GM21526 (cell line): ENCODE results near the gene NMNAT2.

Source experiments
- ATAC-seq: cut with Tn5 transposase; IDR thresholded peaks from one replicate; pipeline ENCODE4 v1.9.1; 2021; ENCODE audit warnings: moderate library complexity; ENCODE audit not compliant: unreplicated experiment, low FRiP score

NMNAT2 gene

DNA sequence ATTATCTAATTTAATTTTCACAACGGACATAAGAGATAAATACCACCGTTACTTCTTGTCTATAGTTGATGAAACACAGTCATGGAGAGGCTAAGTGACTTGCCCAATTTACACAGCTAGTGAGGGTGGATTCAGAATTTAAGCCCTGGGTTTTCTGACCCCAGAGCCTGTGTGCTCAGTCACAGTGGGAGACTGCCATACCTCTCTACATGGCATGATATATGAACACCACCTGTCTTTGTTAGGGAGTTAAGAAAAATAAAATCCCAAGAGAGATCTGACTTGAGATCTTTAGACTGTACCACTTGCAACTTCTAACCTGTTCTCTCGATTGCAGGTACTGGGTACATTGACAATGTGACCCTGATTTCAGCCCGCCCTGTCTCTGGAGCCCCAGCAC, 191.8 kb downstream of the NMNAT2 start:
- ATAC-seq, result no peak

DNA sequence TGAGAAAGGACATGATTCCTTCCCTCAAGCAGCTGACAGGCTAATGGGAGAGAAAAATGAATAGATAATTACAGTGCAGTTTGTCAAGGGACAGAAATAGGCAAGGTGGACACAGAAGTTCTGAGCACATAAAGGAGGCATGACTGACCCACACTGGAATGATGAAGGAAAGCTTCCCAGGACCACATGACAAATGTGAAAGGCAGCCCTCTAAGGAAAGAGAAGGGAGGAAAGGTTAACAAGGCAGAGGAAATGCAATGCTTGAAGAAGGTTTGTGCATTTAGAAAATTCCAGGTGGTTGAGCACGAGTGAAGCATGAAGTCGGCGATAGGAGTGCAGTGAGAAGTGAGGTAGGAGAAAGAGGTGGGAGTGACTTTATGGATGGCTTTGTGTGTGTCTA, 194.7 kb downstream of the NMNAT2 start:
- ATAC-seq, result no peak

DNA sequence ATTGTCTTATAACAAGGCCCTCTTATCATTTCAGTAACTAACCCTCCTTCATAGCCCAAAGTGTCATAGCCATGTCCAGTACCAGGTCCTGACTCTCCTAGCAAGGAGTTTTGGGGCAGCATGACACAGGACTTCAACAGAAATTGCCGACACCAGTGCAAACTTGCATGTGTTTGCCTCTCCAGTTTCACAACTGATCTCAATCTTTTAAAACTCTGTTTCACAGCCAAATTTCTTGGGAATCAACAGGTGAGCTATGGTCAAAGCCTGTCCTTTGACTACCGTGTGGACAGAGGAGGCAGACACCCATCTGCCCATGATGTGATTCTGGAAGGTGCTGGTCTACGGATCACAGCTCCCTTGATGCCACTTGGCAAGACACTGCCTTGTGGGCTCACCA, 195.3 kb downstream of the NMNAT2 start:
- ATAC-seq, result no peak

DNA sequence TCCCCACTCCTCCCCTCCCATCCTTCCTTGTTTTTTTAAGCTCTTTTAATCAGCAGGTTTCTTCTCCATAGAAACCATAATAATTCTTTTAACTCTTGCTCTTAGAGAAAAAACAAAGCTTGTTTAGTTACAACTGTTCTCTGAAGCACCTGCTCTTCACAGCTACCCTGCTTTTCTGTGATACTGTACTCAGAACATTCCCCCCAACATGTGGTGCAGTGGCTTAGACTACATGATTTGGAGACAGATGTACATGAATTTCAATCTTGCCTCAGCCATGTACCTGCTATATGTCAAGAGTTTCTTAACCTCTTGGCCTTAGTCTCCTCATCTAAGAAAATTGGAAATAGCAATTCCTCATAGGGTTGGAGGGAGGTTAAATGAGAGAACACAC, 198.6 kb downstream of the NMNAT2 start:
- no peak for ATAC-seq

DNA sequence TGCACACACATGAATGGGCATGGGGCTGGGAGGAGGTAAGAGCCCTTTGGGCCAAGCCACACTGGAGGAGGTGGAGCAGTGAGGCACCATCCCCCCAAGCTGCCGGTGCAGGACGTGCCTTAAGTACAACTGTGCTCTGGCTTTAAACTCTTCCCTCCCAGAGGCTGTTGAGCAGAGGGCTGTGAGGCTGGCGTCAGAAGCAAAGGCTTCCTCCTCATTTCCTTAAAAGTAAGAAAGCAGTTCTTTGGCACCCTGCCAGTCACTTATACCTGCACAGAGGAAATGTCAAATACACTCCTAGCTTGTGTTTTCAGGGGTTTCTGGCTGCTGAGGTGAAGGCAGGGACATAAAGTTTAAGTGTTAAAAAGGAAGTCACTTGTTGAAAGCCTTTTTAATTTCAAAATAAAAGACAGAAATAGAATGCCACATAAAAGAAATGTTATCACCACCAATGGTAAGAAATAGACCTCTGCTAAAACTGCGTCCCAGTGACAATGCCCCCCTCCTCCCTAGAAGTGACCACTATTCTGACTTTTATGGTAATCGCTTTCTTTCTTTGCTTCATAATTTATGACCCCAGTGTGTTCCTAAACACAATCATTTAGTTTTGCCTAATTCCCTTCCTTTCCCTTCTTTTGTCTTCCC, 199.1 kb downstream of the NMNAT2 start:
- no peak for ATAC-seq

DNA sequence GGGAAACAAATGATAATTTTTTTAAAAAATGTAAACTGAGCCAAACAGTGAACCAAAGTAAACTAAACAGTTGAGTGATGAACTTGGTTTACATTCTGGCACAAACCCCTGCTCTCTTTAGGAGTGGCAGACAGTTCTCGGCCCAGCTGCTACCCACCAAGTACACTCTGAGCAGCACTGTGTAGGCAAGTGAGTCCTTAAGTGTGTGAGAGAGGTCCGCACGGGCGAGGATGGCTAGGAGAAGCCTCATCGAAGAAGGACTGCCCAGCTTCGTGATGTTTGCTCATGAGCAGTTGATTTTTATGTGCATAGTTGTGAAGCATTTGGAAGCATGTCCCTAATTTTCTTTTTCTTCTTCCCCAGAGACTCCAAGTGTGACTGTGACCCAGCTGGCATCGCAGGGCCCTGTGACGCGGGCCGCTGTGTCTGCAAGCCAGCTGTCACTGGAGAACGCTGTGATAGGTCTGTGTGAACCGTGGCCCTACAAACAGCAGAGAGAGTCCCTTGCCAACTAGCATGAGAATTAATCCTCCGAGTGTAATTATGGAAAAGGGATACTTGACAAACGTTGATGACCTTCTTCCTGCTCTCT, 200.1 kb downstream of the NMNAT2 start:
- ATAC-seq, result no peak

DNA sequence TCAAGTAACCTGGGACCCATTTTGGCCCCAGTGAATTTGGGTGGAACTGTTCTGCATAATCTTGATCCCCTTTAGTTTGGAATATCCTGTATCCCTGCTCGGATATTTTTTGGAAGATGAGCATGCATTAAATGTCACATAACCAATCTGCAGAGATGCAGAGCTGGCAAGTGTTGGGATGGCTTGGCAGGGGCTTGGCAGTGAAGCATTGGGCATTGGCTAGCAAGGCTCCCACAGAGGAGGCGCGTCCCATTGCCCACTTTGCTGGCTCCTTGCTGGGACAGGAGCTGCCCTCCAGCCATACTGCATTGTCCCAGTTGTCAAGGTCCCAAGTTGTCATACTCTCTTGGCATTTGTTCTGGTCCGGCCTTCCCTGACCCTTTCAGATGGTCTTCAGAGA, 202.2 kb downstream of the NMNAT2 start:
- ATAC-seq, result no peak

DNA sequence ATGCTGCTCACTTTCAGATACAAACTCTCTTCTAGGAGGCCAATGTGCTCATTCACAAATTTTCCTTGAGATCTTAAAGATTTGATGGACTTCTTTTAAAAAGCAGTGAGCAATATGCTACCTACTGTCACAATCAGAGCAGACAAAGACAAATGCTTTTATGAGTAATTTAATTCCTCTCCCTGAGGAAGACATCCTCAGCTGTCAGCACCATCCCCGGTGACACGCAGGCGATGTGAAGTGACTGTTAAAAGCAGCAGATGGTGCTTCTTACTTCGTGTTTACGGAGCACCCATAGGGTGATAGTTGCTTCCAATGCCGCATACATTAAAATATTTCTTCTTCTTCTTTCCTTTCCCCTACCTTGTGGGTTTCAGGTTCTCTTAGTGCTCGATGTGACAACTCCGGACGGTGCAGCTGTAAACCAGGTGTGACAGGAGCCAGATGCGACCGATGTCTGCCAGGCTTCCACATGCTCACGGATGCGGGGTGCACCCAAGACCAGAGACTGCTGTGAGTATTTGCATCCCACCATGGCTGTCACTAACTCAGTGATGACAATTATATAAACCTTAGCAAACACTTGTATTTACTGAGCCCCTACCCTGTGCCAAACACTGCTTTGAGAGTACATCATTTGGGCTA, 203.0 kb downstream of the NMNAT2 start:
- ATAC-seq, result no peak

DNA sequence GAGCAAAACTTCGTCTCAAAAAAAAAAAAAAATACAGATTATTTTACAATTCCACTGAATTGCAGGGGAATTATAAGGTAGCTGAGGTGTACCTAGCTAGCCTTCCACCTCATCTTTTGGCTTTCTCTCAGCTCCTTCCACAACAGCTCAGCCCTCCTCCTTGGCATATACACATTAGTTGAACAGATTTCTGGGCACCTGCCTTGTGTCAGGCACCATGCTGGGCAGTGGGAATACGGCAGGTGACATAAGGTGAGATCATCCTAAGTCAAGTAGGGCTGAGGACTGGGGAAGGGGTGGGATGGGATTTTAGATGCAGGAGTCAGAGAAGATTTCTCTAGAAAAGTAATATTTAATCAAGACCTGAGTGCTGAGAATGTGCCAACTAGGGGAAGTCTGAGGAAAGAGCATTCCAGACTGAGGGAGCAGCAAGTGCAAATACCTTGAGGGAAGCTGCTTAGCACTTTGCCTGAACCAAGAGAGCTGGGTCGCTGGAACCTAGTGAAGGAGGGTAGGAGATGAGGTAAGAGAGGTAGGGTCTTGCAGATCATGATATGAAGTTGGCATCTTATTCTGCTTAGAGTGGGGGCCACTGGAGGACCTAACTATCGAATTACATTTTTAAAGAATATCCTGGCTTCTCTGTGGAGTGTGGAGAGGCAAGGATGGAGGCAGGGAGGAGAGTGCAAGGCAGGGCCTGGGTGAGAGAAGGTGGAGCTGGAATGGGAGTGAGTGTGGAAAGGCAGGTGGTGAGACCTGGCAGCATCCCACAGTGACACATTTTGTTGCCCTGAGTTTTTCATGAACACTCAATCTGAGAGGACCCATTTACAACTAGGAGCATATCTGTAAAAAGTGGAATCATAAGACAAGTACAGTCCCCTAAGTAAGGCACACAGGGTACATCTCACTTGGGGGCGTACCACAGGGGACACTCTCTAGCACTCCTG, 203.9 kb downstream of the NMNAT2 start:
- no peak for ATAC-seq

DNA sequence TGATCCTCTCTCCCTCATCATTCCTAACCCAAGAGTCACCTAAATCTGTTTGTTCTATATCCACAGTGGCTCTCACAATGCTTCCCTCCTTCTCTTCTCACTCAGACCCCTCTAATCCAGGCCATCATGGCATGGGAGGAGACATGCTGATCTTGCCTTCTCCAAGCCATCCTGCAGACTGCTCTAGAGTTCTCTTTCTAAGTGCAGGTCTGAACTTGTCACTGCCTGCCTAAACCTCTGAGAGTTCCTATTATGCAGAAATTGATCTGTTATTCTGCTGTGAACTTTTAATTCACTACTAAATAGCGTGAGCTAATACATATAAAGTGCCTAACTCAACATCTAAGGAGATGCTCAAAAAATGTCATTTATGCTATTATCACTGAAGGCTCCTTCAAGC, 205.3 kb downstream of the NMNAT2 start:
- no peak for ATAC-seq

DNA sequence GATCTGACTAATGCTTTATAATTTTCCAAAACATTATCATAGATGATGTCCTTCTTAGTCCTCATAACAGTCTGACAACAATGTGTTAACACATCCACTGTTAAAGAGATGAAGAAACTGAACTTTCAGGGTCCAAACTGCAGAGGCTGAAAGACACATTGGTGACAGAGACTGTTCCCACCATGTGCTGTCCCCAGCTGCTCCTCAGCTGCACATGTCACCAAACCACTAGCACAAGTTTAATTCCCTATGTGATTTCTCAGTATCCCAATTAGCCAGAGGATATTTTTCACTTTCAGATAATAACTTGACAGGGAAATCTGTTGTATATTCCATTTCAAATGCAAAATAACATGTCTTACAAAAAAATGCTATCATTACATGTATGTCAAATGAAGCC, 207.5 kb downstream of the NMNAT2 start:
- ATAC-seq, result no peak

DNA sequence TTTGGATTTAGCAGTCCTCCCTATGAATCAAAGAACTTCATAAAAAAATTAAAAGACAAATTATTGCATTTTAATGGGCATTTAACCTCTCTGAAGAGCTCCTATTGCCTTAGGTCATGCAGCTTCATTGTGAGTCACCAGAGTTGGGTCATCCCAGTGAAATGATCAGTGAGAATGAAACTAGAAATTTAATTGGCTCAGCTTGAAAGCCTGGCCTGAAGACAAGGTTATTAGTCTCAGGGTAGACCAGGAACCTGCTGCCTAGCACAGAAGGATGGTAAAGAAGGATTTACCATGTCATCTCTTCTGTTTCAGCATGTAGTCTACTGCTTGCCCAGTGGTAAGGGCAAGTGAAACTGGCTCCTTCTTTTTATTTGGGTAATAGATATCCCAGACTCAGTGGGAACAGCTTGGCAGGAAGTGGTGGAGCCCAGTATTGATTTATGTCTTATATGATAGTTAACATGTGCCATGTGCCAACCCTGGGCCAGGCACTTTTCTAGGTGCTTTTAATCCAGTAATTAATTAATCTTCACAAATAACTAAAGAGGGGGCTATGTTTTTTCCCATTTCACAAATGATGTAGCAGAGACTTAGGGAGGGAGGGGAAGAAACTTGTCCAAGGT, 208.5 kb downstream of the NMNAT2 start:
- no peak for ATAC-seq

DNA sequence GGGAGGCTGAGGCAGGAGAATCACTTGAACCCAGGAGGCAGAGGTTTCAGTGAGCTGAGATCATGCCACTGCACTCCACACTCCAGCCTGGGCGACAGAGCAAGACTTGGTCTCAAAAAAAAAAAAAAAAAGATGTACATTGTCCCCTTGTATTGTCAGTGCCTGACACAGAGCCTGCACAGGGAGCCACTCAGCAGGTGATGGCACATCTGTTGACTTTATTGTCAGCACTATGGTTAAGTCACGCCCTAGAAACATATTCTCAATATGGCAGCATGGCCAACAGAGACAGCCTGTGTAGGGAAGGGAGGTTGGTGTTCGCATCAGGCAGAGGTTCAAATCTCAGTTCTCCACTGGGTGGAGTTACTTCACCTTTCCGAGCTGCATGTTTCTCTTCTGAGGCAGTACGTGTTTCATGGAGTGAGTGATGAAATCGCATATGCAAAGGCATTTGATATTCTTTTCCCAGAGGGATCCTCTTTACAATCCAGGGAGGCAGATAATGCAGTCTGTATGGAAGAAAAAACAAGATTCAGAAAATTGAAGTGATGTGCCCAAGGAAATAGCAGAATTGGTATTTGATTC, 211.6 kb downstream of the NMNAT2 start:
- no peak for ATAC-seq

DNA sequence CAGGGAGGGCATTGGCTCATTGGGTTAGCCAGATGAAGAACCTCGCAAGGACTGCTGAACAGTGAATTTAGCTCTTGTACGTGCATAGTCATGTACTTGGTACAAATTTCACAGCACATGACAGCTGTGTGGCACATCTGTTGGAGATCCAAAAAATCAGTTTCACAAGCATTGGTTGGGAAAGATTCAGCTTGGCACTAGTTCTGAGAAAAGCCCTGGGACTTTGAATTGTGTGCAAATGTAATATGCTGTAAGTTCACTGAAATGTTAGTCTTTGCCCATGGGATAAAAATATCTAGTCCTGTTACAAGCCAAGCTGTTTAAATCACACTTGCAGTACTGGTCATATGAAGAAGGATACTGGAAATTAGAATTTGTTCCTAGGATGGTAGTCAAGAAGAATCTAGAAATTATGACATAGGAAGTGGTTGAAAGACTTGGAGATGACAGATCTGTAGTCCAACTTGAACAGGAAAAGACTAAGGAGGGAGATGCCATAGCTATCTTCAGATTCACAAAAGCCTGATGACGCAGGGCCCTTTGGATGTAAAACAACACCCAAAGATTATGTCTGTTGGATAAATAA, 212.9 kb downstream of the NMNAT2 start:
- ATAC-seq, result no peak

DNA sequence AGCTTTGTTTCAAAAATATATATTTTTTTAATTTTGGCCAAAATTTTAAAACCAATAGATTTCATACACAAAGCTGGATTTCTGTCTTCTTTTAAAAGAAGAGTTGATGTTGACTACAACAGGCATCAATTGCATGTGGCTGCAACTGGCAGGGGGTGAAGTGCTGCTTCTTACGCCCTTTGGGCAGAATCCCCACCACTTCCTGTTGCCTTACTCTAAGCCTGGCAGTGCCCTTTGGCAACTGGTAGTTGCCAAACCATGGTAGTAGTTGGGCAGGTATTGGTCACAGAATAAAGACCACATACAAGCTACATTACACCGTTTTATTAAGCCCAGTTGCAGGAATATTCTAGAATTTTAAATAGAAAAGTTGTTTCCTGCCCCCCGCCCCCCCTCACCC, 215.1 kb downstream of the NMNAT2 start:
- ATAC-seq, result no peak

DNA sequence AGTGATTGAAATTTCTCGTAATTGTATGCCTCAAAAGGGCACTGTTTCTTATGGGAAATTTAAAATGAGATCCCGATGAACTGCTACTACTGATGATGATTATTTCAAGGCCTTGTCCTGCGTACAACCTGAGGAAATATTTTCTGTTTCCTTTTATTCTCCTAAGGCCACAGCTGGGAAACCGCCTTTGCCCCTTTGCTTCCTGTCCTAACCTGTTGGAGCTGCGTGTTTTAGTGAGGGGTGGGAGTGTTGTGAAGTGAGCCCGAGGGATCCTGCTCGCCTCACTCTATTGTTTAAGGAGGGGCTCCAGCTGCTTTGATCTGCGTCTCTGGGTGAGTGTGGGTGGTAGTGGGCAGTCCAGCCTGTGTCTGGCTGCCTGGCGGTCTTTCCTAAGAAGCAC, 217.7 kb downstream of the NMNAT2 start:
- no peak for ATAC-seq

DNA sequence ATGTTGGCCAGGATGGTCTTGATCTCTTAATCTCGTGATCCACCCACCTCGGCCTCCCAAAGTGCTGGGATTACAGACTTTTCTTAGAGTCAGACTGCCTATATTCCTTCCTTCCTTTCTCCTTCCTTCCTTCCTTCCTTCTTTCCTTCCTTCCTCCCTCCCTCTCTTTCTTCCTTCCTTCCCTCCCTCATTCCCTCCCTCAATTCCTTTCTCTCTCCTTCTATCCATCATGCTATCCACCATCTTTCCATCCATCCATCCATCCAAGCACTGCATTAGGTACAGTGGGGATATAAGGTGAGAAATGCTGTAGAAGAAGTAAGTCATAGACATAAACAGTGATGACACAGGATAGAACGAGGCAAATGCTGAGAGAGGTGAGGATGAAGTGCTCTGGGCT, 218.9 kb downstream of the NMNAT2 start:
- no peak for ATAC-seq

DNA sequence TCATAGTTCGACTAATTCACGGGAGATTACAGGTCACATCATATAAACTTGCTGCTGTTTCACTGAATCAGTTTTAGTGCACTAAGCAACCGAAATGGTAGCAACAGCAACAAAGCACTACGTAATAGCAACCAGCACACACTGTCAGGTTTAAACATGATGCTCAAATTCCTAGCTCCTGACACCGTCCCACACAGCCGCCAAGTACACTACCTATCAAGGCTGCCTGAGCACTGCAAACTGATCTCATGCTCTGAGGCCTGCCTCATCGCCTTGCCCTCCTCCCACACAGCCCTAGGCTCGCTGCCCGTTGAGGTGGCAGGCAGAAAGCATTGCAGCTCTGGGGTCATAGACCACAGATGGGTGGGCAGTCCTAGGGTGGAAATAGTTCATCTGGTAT, 219.7 kb downstream of the NMNAT2 start:
- no peak for ATAC-seq
